ENCODE measurements around the gene IFT80. TPM values are rescaled to one million over a fixed set of nuclear protein-coding genes. Genes with fewer than 3 reads are reported as not detected.

Gene IFT80
- total and polyA plus RNA-seq, 10 of the 15 experiments (the other 5 are each of a cell fraction or from before 2014, with no cell fraction given): 6.5 to 21.5 (median 14.1) TPM

DNA sequence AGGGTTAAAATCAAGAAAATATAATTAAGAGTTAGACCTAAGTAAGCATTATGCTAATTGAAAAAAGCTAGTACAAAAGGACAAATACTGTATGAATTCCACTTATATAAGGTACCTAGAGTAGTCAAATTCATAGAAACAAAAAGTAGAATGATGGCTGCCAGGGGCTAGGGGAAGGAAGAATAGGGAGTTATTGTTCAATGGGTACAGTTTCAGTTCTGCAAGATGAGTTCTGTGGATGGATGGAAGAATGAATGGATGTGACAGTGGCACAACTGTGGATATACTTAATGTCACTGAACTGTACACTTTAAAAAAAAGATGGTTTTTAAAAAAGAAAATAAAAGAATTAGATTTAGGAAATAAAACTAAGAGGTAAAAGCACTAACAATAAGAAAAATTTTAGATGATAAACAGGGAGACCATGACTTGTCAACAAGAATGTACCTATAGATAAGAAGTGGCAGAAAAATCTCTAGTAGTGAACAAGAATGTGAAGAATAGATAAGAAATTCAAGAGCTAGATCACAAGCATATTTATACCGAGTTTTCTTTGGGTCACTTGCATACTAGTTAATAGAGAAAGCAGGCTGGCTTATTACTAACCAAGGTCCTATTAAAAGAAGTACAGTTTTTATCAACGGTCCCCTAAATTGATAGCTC is 5.5 kb downstream of the IFT80 start (continued):
- TF ChIP-seq RELA (IDR thresholded peaks at IDR 0.05; ENCODE audit: borderline replicate concordance, partially characterized antibody) (no peak), NBN (IDR thresholded peaks at IDR 0.05) (no peak), NFYB (IDR thresholded peaks at IDR 0.05; ENCODE audit: insufficient read depth, low read depth, low read length) (no peak), WRNIP1 (IDR thresholded peaks at IDR 0.05; ENCODE audit: borderline replicate concordance, low read depth, low read length) (no peak), RB1 (IDR thresholded peaks at IDR 0.05; ENCODE audit: borderline replicate concordance) (no peak), KAT2A (conservative IDR thresholded peaks at IDR 0.05; ENCODE audit: control insufficient read depth, low read depth, low read length) (no peak)

DNA sequence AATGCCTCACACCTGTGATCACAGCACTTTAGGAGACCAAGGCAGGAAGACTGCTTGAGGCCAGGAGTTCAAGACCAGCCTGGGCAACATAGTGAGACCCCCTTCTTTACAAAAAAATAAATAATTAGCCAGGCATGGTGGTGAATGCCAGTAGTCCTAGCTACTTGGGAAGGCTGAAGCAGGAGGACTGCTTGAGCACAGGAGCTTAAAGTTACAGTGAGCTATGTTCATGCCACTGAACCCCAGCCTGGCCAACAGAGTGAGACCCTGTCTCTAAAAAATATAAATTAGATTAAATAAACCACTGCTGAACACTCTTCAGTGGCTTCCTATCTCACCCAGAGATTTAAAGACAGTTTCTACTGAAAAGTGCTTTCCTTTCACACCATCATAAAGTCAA is 6.2 kb downstream of the IFT80 start:
- CTCF ChIA-PET: no interaction called here
- TF ChIP-seq, protein P1, sequence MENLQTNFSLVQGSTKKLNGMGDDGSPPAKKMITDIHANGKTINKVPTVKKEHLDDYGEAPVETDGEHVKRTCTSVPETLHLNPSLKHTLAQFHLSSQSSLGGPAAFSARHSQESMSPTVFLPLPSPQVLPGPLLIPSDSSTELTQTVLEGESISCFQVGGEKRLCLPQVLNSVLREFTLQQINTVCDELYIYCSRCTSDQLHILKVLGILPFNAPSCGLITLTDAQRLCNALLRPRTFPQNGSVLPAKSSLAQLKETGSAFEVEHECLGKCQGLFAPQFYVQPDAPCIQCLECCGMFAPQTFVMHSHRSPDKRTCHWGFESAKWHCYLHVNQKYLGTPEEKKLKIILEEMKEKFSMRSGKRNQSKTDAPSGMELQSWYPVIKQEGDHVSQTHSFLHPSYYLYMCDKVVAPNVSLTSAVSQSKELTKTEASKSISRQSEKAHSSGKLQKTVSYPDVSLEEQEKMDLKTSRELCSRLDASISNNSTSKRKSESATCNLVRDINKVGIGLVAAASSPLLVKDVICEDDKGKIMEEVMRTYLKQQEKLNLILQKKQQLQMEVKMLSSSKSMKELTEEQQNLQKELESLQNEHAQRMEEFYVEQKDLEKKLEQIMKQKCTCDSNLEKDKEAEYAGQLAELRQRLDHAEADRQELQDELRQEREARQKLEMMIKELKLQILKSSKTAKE (IDR thresholded peaks at IDR 0.05; ENCODE audit: low read depth, poor library complexity, severe bottlenecking): no peak
- TF ChIP-seq, protein P2, sequence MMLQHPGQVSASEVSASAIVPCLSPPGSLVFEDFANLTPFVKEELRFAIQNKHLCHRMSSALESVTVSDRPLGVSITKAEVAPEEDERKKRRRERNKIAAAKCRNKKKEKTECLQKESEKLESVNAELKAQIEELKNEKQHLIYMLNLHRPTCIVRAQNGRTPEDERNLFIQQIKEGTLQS (IDR thresholded peaks at IDR 0.05; ENCODE audit: borderline replicate concordance, extremely low read depth, low read depth, low read length): no peak
- TF ChIP-seq LARP7 (IDR thresholded peaks at IDR 0.05): no peak
- no peak for TF ChIP-seq TAF1 (IDR thresholded peaks at IDR 0.05; ENCODE audit: borderline replicate concordance, low read depth, low read length)
- TF ChIP-seq PML (IDR thresholded peaks at IDR 0.05; ENCODE audit: low read length): no peak
- TF ChIP-seq JUND (IDR thresholded peaks at IDR 0.05; ENCODE audit: low read depth, low read length): no peak
- TF ChIP-seq ESRRA (IDR thresholded peaks at IDR 0.05; ENCODE audit: low read length): no peak
- TF ChIP-seq IRF4 (IDR thresholded peaks at IDR 0.05; ENCODE audit: low read depth, low read length): no peak
- TF ChIP-seq, protein P3, sequence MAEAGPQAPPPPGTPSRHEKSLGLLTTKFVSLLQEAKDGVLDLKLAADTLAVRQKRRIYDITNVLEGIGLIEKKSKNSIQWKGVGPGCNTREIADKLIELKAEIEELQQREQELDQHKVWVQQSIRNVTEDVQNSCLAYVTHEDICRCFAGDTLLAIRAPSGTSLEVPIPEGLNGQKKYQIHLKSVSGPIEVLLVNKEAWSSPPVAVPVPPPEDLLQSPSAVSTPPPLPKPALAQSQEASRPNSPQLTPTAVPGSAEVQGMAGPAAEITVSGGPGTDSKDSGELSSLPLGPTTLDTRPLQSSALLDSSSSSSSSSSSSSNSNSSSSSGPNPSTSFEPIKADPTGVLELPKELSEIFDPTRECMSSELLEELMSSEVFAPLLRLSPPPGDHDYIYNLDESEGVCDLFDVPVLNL (IDR thresholded peaks at IDR 0.05; ENCODE audit: low read depth, low read length): no peak
- TF ChIP-seq SMAD1 (IDR thresholded peaks at IDR 0.05; ENCODE audit: low read depth, partially characterized antibody): no peak
- intact Hi-C loops (cut with micrococcal nuclease; ENCODE audit: unreplicated experiment): no loop called here
- Histone ChIP-seq H3K27ac (ENCODE audit: control insufficient read depth, insufficient read depth) (no peak overlapping the region), H3K27me3 (replicated peaks in 1 of 2; ENCODE audit: control insufficient read depth in 2 of 2, insufficient read depth in 2 of 2, low read length in 1 of 2) (no peaks in the 10 kb centered on the region), H3K4me1 (ENCODE audit: control insufficient read depth, insufficient read depth, low read length) (peaks cover 3% of the 10 kb centered on the region; the same call in 1 of the 2 replicates), H3K4me3 (no peak overlapping the region), H3K79me2 (ENCODE audit: control insufficient read depth, insufficient read depth, low read length) (peaks cover 13% of the 10 kb centered on the region), H3K9me3 (replicated peaks; ENCODE audit: control insufficient read depth, insufficient read depth, low read length) (no peaks in the 10 kb centered on the region), H3K36me3 (ENCODE audit: control insufficient read depth in 2 of 2, insufficient read depth in 2 of 2, low read length in 1 of 2) (no peaks in the 10 kb centered on the region), H4K20me1 (ENCODE audit: control insufficient read depth, insufficient read depth) (no peaks in the 10 kb centered on the region), H3K4me2 (ENCODE audit: control insufficient read depth, insufficient read depth) (no peak overlapping the region), H2AFZ (ENCODE audit: control insufficient read depth, low read depth, low read length) (no peak overlapping the region), H3K9ac (ENCODE audit: control insufficient read depth, insufficient read depth, low read length) (no peak overlapping the region)
- in situ Hi-C loops (cut with MboI): no loop called here
- ATAC-seq (no peak), FAIRE-seq (no peak), DNase-seq (ENCODE audit: low read depth, low spot score) (no peak)
- POLR2A ChIA-PET: interaction anchor here (1.2 kb wide), 2 partner anchors 10 to 17 kb away, joined by 3 read pairs; no protein-coding TSS in a partner anchor
- no TSS peak for BruUV-seq (replicated peaks)
- RAD21 ChIA-PET (ENCODE audit: unreplicated experiment): no interaction called here
- SMC1A ChIA-PET (ENCODE audit: uncharacterized antibody, unreplicated experiment): interaction anchor here (0.7 kb wide), 1 partner anchor 17 kb away, joined by 3 read pairs; no protein-coding TSS in a partner anchor

Data from GM12878 (cell line).